Kidney glomerular epithelial cell (primary cell): ENCODE data around the gene STIM2.
"Not testable (repeated sequence)": the region's sequence is repeated elsewhere in the genome, so short reads cannot be mapped to it uniquely, and the experiment has no call there.

Experiments used
- DNase-seq: peaks from one replicate; lab custom pipeline; 2025; lab: John Stamatoyannopoulos, UW

The STIM2 gene

GRCh38 chr4:27001398-27002164 lies 140.9 kb downstream of the STIM2 start:
- no peak for DNase-seq

- no peak for DNase-seq
Measured at GRCh38 chr4:27003642-27004113, 143.0 kb downstream of the STIM2 start.

GRCh38 chr4:27005501-27005900 lies 144.9 kb downstream of the STIM2 start:
- no peak for DNase-seq

- no peak for DNase-seq
Measured at GRCh38 chr4:27005905-27006590, 145.4 kb downstream of the STIM2 start.

- DNase-seq: no peak
Measured at GRCh38 chr4:27006646-27007045, 146.0 kb downstream of the STIM2 start.

- DNase-seq: no peak
Measured at GRCh38 chr4:27007507-27007906, 146.9 kb downstream of the STIM2 start.

GRCh38 chr4:27008679-27009078 lies 148.0 kb downstream of the STIM2 start:
- DNase-seq: no peak

- DNase-seq: no peak
Measured at GRCh38 chr4:27009539-27009938, 148.9 kb downstream of the STIM2 start.

- DNase-seq: peak; percentile 29
Measured at GRCh38 chr4:27010334-27010940, 149.8 kb downstream of the STIM2 start.

GRCh38 chr4:27011401-27011800 lies 150.8 kb downstream of the STIM2 start:
- no peak for DNase-seq

GRCh38 chr4:27013012-27013411 lies 152.4 kb downstream of the STIM2 start:
- no peak for DNase-seq

- DNase-seq: no peak
Measured at GRCh38 chr4:27016551-27016950, 155.9 kb downstream of the STIM2 start.

- DNase-seq: no peak
Measured at GRCh38 chr4:27017623-27018022, 157.0 kb downstream of the STIM2 start.

- DNase-seq: no peak
Measured at GRCh38 chr4:27018076-27018475, 157.4 kb downstream of the STIM2 start.

GRCh38 chr4:27018910-27019309 lies 158.3 kb downstream of the STIM2 start:
- DNase-seq: no peak

GRCh38 chr4:27019766-27020165 lies 159.1 kb downstream of the STIM2 start:
- no peak for DNase-seq

- DNase-seq: no peak
Measured at GRCh38 chr4:27020203-27020602, 159.6 kb downstream of the STIM2 start.

- no peak for DNase-seq
Measured at GRCh38 chr4:27020603-27021002, 160.0 kb downstream of the STIM2 start.

- no peak for DNase-seq
Measured at GRCh38 chr4:27022963-27023362, 162.3 kb downstream of the STIM2 start.

- DNase-seq: no peak
Measured at GRCh38 chr4:27023366-27023765, 162.7 kb downstream of the STIM2 start.

- DNase-seq: no peak
Measured at GRCh38 chr4:27024805-27025204, 164.2 kb downstream of the STIM2 start.

- DNase-seq: no peak
Measured at GRCh38 chr4:27027428-27027827, 166.8 kb downstream of the STIM2 start.

- not testable (repeated sequence) for DNase-seq
Measured at GRCh38 chr4:27035127-27035526, 174.5 kb downstream of the STIM2 start.
